ENCODE results near the gene NCMAP. TPM values are rescaled to one million over a fixed set of nuclear protein-coding genes. Genes with fewer than 3 reads are reported as not detected.

The NCMAP gene
- total and polyA plus RNA-seq, 2 of the 8 experiments (the other 6 are each of a cell fraction or from before 2014, with no cell fraction given), result 0.21 to 0.39 TPM

DNA sequence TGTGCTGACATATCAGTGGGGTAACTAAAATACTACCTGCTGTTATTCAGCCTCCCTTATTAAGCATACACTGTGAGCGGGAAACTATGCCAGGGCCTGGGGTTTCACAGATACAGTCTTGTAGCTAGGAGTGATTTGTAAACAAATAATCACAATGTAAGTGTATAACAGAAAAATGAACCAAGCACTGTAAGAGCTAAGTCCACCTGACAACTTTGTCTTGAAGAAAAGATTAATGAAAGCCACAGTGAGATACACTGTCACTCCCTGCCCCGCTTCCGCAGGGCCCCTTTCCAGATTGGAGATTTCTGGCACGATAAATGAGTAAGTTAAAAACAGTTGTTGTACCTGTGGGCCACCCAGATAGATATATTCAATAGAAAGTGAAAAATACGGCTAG lies 48.5 kb upstream of the NCMAP start (continued):
- TF ChIP-seq, protein P1, sequence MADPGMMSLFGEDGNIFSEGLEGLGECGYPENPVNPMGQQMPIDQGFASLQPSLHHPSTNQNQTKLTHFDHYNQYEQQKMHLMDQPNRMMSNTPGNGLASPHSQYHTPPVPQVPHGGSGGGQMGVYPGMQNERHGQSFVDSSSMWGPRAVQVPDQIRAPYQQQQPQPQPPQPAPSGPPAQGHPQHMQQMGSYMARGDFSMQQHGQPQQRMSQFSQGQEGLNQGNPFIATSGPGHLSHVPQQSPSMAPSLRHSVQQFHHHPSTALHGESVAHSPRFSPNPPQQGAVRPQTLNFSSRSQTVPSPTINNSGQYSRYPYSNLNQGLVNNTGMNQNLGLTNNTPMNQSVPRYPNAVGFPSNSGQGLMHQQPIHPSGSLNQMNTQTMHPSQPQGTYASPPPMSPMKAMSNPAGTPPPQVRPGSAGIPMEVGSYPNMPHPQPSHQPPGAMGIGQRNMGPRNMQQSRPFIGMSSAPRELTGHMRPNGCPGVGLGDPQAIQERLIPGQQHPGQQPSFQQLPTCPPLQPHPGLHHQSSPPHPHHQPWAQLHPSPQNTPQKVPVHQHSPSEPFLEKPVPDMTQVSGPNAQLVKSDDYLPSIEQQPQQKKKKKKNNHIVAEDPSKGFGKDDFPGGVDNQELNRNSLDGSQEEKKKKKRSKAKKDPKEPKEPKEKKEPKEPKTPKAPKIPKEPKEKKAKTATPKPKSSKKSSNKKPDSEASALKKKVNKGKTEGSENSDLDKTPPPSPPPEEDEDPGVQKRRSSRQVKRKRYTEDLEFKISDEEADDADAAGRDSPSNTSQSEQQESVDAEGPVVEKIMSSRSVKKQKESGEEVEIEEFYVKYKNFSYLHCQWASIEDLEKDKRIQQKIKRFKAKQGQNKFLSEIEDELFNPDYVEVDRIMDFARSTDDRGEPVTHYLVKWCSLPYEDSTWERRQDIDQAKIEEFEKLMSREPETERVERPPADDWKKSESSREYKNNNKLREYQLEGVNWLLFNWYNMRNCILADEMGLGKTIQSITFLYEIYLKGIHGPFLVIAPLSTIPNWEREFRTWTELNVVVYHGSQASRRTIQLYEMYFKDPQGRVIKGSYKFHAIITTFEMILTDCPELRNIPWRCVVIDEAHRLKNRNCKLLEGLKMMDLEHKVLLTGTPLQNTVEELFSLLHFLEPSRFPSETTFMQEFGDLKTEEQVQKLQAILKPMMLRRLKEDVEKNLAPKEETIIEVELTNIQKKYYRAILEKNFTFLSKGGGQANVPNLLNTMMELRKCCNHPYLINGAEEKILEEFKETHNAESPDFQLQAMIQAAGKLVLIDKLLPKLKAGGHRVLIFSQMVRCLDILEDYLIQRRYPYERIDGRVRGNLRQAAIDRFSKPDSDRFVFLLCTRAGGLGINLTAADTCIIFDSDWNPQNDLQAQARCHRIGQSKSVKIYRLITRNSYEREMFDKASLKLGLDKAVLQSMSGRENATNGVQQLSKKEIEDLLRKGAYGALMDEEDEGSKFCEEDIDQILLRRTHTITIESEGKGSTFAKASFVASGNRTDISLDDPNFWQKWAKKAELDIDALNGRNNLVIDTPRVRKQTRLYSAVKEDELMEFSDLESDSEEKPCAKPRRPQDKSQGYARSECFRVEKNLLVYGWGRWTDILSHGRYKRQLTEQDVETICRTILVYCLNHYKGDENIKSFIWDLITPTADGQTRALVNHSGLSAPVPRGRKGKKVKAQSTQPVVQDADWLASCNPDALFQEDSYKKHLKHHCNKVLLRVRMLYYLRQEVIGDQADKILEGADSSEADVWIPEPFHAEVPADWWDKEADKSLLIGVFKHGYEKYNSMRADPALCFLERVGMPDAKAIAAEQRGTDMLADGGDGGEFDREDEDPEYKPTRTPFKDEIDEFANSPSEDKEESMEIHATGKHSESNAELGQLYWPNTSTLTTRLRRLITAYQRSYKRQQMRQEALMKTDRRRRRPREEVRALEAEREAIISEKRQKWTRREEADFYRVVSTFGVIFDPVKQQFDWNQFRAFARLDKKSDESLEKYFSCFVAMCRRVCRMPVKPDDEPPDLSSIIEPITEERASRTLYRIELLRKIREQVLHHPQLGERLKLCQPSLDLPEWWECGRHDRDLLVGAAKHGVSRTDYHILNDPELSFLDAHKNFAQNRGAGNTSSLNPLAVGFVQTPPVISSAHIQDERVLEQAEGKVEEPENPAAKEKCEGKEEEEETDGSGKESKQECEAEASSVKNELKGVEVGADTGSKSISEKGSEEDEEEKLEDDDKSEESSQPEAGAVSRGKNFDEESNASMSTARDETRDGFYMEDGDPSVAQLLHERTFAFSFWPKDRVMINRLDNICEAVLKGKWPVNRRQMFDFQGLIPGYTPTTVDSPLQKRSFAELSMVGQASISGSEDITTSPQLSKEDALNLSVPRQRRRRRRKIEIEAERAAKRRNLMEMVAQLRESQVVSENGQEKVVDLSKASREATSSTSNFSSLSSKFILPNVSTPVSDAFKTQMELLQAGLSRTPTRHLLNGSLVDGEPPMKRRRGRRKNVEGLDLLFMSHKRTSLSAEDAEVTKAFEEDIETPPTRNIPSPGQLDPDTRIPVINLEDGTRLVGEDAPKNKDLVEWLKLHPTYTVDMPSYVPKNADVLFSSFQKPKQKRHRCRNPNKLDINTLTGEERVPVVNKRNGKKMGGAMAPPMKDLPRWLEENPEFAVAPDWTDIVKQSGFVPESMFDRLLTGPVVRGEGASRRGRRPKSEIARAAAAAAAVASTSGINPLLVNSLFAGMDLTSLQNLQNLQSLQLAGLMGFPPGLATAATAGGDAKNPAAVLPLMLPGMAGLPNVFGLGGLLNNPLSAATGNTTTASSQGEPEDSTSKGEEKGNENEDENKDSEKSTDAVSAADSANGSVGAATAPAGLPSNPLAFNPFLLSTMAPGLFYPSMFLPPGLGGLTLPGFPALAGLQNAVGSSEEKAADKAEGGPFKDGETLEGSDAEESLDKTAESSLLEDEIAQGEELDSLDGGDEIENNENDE (IDR thresholded peaks at IDR 0.05; ENCODE audit: insufficient replicate concordance, low read length), result no peak
- TF ChIP-seq TAF1 (IDR thresholded peaks at IDR 0.05; ENCODE audit: low read depth, low read length) (no peak), MAFK (IDR thresholded peaks at IDR 0.05; ENCODE audit: low read depth, low read length) (no peak), NRF1 (IDR thresholded peaks at IDR 0.05; ENCODE audit: low read depth, low read length) (no peak), CTBP2 (IDR thresholded peaks at IDR 0.05; ENCODE audit: borderline replicate concordance, insufficient read depth, insufficient read length, low read length) (no peak), GABPA (IDR thresholded peaks at IDR 0.05; ENCODE audit: borderline replicate concordance, insufficient read depth, low read length) (no peak), KDM5A (IDR thresholded peaks at IDR 0.05; ENCODE audit: low read length) (no peak), JUND (IDR thresholded peaks at IDR 0.05; ENCODE audit: low read length) (no peak), SIRT6 (IDR thresholded peaks at IDR 0.05; ENCODE audit: low read length) (no peak)
- TF ChIP-seq, protein P2, sequence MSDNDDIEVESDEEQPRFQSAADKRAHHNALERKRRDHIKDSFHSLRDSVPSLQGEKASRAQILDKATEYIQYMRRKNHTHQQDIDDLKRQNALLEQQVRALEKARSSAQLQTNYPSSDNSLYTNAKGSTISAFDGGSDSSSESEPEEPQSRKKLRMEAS (IDR thresholded peaks at IDR 0.05), result no peak
- TF ChIP-seq, protein P3, sequence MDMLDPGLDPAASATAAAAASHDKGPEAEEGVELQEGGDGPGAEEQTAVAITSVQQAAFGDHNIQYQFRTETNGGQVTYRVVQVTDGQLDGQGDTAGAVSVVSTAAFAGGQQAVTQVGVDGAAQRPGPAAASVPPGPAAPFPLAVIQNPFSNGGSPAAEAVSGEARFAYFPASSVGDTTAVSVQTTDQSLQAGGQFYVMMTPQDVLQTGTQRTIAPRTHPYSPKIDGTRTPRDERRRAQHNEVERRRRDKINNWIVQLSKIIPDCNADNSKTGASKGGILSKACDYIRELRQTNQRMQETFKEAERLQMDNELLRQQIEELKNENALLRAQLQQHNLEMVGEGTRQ (IDR thresholded peaks at IDR 0.05; ENCODE audit: low read length), result no peak

All from H1 (cell line).